IMR-90 (cell line): ENCODE measurements around the gene MAML3. TPM values are rescaled to one million over a fixed set of nuclear protein-coding genes. Genes with fewer than 3 reads are reported as not detected.

Experiments used
- ATAC-seq: fragments of 200-7000 bp; cut with Tn5 transposase; 2 replicates; pipeline ENCODE4 v1.9.1; 2020; ENCODE audit warnings: low read depth, mild to moderate bottlenecking, moderate library complexity
- BruUV-seq: library from RNA; stranded (reverse); fragments of 400-500 nt; replicated peaks from 2 replicates; lab custom pipeline; 2021; lab: Mats Ljungman, UMichigan
- CTCF ChIA-PET: fragments of 300-600 bp; formaldehyde crosslinking; extraction: SDS; loops from one replicate; lab custom pipeline; 2021; ENCODE audit warnings: antibody characterized with exemption; lab: Yijun Ruan, JAX
- POLR2A ChIA-PET: fragments of 300-600 bp; sonication (Branson Sonifier 250); formaldehyde crosslinking; loops from one replicate; lab custom pipeline; 2022; ENCODE audit warnings: antibody characterized with exemption; ENCODE audit not compliant: unreplicated experiment; lab: Charles Lee
- DNase-seq: peaks from one replicate; pipeline ENCODE4 v3.0.0; 2013
- H2AFZ ChIP-seq: replicated peaks from 2 replicates; pipeline ENCODE3; 2013; ENCODE audit warnings: low read length, mild to moderate bottlenecking; ENCODE audit not compliant: poor library complexity
- H2AK5ac ChIP-seq: 2 replicates; pipeline ENCODE4 v1.6.1; 2013; ENCODE audit warnings: low read depth, low read length, inconsistent platforms
- H2AK9ac ChIP-seq: replicated peaks from 2 replicates; pipeline ENCODE3; 2013; ENCODE audit warnings: mild to moderate bottlenecking, low read depth, low read length, moderate library complexity; ENCODE audit not compliant: poor library complexity
- H2BK120ac ChIP-seq: 2 replicates; pipeline ENCODE4 v1.6.1; 2013; ENCODE audit warnings: low read depth, low read length, inconsistent platforms
- H2BK15ac ChIP-seq: 3 replicates; pipeline ENCODE4 v1.6.1; 2013; ENCODE audit warnings: low read depth, low read length, inconsistent platforms
- H2BK20ac ChIP-seq: 2 replicates; pipeline ENCODE4 v1.6.1; 2013; ENCODE audit warnings: low read depth, mild to moderate bottlenecking, inconsistent platforms, low read length, moderate library complexity
- H2BK5ac ChIP-seq: 2 replicates; pipeline ENCODE4 v1.6.1; 2013; ENCODE audit warnings: mild to moderate bottlenecking, low read depth, low read length, inconsistent platforms; ENCODE audit not compliant: poor library complexity, severe bottlenecking
- H3K14ac ChIP-seq: replicated peaks from 2 replicates; pipeline ENCODE4 v1.6.1; 2013; ENCODE audit warnings: low read depth, low read length, inconsistent platforms
- H3K18ac ChIP-seq: 2 replicates; pipeline ENCODE4 v1.6.1; 2013; ENCODE audit warnings: low read depth, low read length, control low read depth
- H3K23ac ChIP-seq: 2 replicates; pipeline ENCODE4 v1.6.1; 2013; ENCODE audit warnings: low read depth, low read length, inconsistent platforms
- H3K27ac ChIP-seq: 2 replicates; pipeline ENCODE4 v1.5.1; 2013; ENCODE audit warnings: mild to moderate bottlenecking, control low read depth, low read length; ENCODE audit not compliant: insufficient read depth
- H3K27me3 ChIP-seq: 2 replicates; pipeline ENCODE4 v1.6.1; 2013; ENCODE audit warnings: low read length; ENCODE audit not compliant: control insufficient read depth, insufficient read depth
- H3K36me3 ChIP-seq: 2 replicates; pipeline ENCODE4 v1.6.1; 2013; ENCODE audit warnings: low read length, mixed read lengths; ENCODE audit not compliant: control insufficient read depth, insufficient read depth
- H3K4ac ChIP-seq: 2 replicates; pipeline ENCODE4 v1.6.1; 2013; ENCODE audit warnings: low read depth, low read length, inconsistent platforms
- H3K4me1 ChIP-seq: 2 replicates; pipeline ENCODE4 v1.6.1; 2013; ENCODE audit warnings: low read length, mixed read lengths; ENCODE audit not compliant: control insufficient read depth, insufficient read depth
- H3K4me2 ChIP-seq: 2 replicates; pipeline ENCODE4 v1.6.1; 2013; ENCODE audit warnings: low read depth, mild to moderate bottlenecking, control low read depth, low read length, moderate library complexity
- H3K4me3 ChIP-seq: 2 replicates; pipeline ENCODE4 v1.5.1; 2013; ENCODE audit warnings: low read depth, mild to moderate bottlenecking, control low read depth, low read length, moderate library complexity; ENCODE audit not compliant: insufficient read depth
- H3K56ac ChIP-seq: 2 replicates; pipeline ENCODE4 v1.6.1; 2013; ENCODE audit warnings: low read length, inconsistent platforms; ENCODE audit not compliant: insufficient read depth; ENCODE audit errors: extremely low read depth
- H3K79me1 ChIP-seq, 2 experiments: 2 replicates each; pipeline ENCODE4 v1.6.1; 2013; ENCODE audit warnings: low read length in 2 of 2, inconsistent platforms in 1 of 2, low read depth in 1 of 2
- H3K9ac ChIP-seq: 2 replicates; pipeline ENCODE4 v1.6.1; 2013; ENCODE audit warnings: low read depth, low read length, control low read depth
- H3K9me1 ChIP-seq: 2 replicates; pipeline ENCODE4 v1.6.1; 2013; ENCODE audit warnings: low read length, inconsistent platforms; ENCODE audit not compliant: insufficient read depth
- H3K9me3 ChIP-seq: 2 replicates; pipeline ENCODE4 v1.6.1; 2013; ENCODE audit warnings: low read length; ENCODE audit not compliant: control insufficient read depth, insufficient read depth
- H4K20me1 ChIP-seq: 2 replicates; pipeline ENCODE4 v1.6.1; 2013; ENCODE audit warnings: low read length, inconsistent platforms; ENCODE audit not compliant: insufficient read depth
- H4K5ac ChIP-seq: 2 replicates; pipeline ENCODE4 v1.6.1; 2013; ENCODE audit warnings: mild to moderate bottlenecking, low read depth, low read length, control low read depth
- H4K8ac ChIP-seq, 2 experiments: 2 replicates each; pipeline ENCODE4 v1.6.1; 2013; ENCODE audit warnings: low read depth in 2 of 2, low read length in 2 of 2, control low read depth in 1 of 2, inconsistent platforms in 1 of 2
- H4K91ac ChIP-seq: 2 replicates; pipeline ENCODE4 v1.6.1; 2013; ENCODE audit warnings: low read depth, low read length, inconsistent platforms; ENCODE audit not compliant: insufficient read depth
- BHLHE40 ChIP-seq: fragments of 150-350 bp; IDR thresholded peaks from 2 replicates; pipeline ENCODE4 v1.6.1; 2016; ENCODE audit warnings: mild to moderate bottlenecking, low read depth, low read length
- CEBPB ChIP-seq: IDR thresholded peaks from 2 replicates; pipeline ENCODE4 v1.6.1; 2012; ENCODE audit warnings: low read depth, low read length, improper control_type of control experiment
- CTCF ChIP-seq: conservative IDR thresholded peaks from 2 replicates; pipeline ENCODE4 v1.5.1; 2012; ENCODE audit warnings: mild to moderate bottlenecking, low read depth, low read length, improper control_type of control experiment
- ELK1 ChIP-seq: fragments of 150-350 bp; IDR thresholded peaks from 2 replicates; pipeline ENCODE4 v1.6.1; 2016; ENCODE audit warnings: low read depth, mild to moderate bottlenecking, low read length, moderate library complexity, borderline replicate concordance
- MAFK ChIP-seq: IDR thresholded peaks from 2 replicates; pipeline ENCODE4 v1.6.1; 2012; ENCODE audit warnings: low read depth, low read length, improper control_type of control experiment
- MAZ ChIP-seq: IDR thresholded peaks from 2 replicates; pipeline ENCODE4 v1.6.1; 2012; ENCODE audit warnings: low read depth, mild to moderate bottlenecking, low read length, improper control_type of control experiment, moderate library complexity, borderline replicate concordance
- NFE2L2 ChIP-seq: fragments of 150-350 bp; IDR thresholded peaks from 2 replicates; pipeline ENCODE4 v1.6.1; 2016; ENCODE audit warnings: low read depth, mild to moderate bottlenecking, low read length
- RAD21 ChIP-seq: IDR thresholded peaks from 2 replicates; pipeline ENCODE4 v1.6.1; 2012; ENCODE audit warnings: low read length, improper control_type of control experiment
- RCOR1 ChIP-seq: IDR thresholded peaks from 2 replicates; pipeline ENCODE4 v1.6.1; 2012; ENCODE audit warnings: mild to moderate bottlenecking, low read length, improper control_type of control experiment; ENCODE audit not compliant: insufficient replicate concordance
- RFX5 ChIP-seq: IDR thresholded peaks from 2 replicates; pipeline ENCODE4 v1.8.0; 2012; ENCODE audit warnings: low read depth, mild to moderate bottlenecking, low read length, moderate library complexity
- SMC3 ChIP-seq: fragments of 150-350 bp; IDR thresholded peaks from 2 replicates; pipeline ENCODE4 v1.6.1; 2016; ENCODE audit warnings: low read depth, mild to moderate bottlenecking, antibody characterized with exemption, low read length, moderate library complexity
- USF2 ChIP-seq: fragments of 150-350 bp; IDR thresholded peaks from 2 replicates; pipeline ENCODE4 v1.6.1; 2017; ENCODE audit warnings: mild to moderate bottlenecking, antibody characterized with exemption, low read length, low read depth
- dilution Hi-C: fragments of 300-500 bp; cut with HindIII; formaldehyde crosslinking; loops from one replicate; pipeline ENCODE4 v1.14.3; 2018; ENCODE audit warnings: low sequenced_read_pairs; ENCODE audit not compliant: unreplicated experiment
- in situ Hi-C: fragments of 300-500 bp; cut with MboI; formaldehyde crosslinking; loops from 3 replicates; pipeline ENCODE4 v1.14.3; 2019; ENCODE audit warnings: low sequenced_read_pairs, inconsistent platforms, mixed read lengths
- intact Hi-C: fragments of 100-400 bp; cut with micrococcal nuclease; formaldehyde crosslinking; loops from 2 replicates; pipeline ENCODE4 v1.10.0; 2022
- polyA plus RNA-seq, 3 experiments: library from polyadenylated mRNA; depleted of rRNA; stranded (reverse); fragments of >200 nt; gene quantifications; 2 replicates each; pipeline ENCODE4 v1.2.3, GENCODE V29; 2012; ENCODE audit warnings: low replicate concordance in 1 of 3
- total RNA-seq: library from RNA; depleted of rRNA; stranded (reverse); fragments of >200 nt; gene quantifications from 2 replicates; pipeline ENCODE4 v1.2.3, GENCODE V29; 2012

MAML3 gene
- total and polyA plus RNA-seq, 2 of the 4 experiments (the other 2 are of a cell fraction) = 0.90 to 1.7 TPM

- H3K9ac ChIP-seq = no peak overlapping the region
- no peaks in the 10 kb centered on the region for H3K36me3 ChIP-seq
- CTCF ChIA-PET = interaction anchor here (0.6 kb wide), 1 partner anchor 557 kb away, joined by 5 read pairs; no protein-coding TSS in a partner anchor
- no peak overlapping the region for H3K27ac ChIP-seq
- no peak overlapping the region for H3K4me3 ChIP-seq
- no peaks in the 10 kb centered on the region for H3K9me3 ChIP-seq
- DNase-seq = no peak
- peaks cover 4% of the 10 kb centered on the region; the same call in 1 of the 2 replicates for H3K9me1 ChIP-seq
- in situ Hi-C loops (no loop called here), intact Hi-C loops (no loop called here), dilution Hi-C loops (no loop called here)
- H3K4ac ChIP-seq = no peak overlapping the region
- no peak overlapping the region for H2AK9ac ChIP-seq
- no peak overlapping the region for H3K18ac ChIP-seq
- no peak overlapping the region for H4K8ac ChIP-seq
- H2BK5ac ChIP-seq = no peak overlapping the region
- H2AFZ ChIP-seq = no peak overlapping the region
- H2AK5ac ChIP-seq = no peak overlapping the region
- TF ChIP-seq NFE2L2 (no peak), ELK1 (no peak), RCOR1 (no peak), BHLHE40 (no peak), RFX5 (no peak), SMC3 (no peak), RAD21 (no peak), USF2 (no peak), CTCF (no peak), CEBPB (no peak), MAZ (no peak), MAFK (no peak)
- H3K79me1 ChIP-seq = no peaks in the 10 kb centered on the region; a peak in 1 of 4 replicates
- no peaks in the 10 kb centered on the region for H3K4me1 ChIP-seq
- H3K14ac ChIP-seq = no peak overlapping the region
- H3K56ac ChIP-seq = no peak overlapping the region
- H3K27me3 ChIP-seq = no peaks in the 10 kb centered on the region
- H2BK15ac ChIP-seq = no peak overlapping the region
- no peak for ATAC-seq
- H2BK120ac ChIP-seq = no peak overlapping the region
- no peak overlapping the region for H3K4me2 ChIP-seq
- H2BK20ac ChIP-seq = no peak overlapping the region
- no peak overlapping the region for H4K5ac ChIP-seq
- no peaks in the 10 kb centered on the region for H4K20me1 ChIP-seq
- BruUV-seq = no TSS peak
- POLR2A ChIA-PET = no interaction called here
- H4K91ac ChIP-seq = no peak overlapping the region
- no peak overlapping the region for H3K23ac ChIP-seq
Measured at GRCh38 chr4:139853309-139853708, 300.7 kb downstream of the MAML3 start.
